Muscle layer of colon (tissue), 2 donors: Measurements from ENCODE around the gene EHBP1.
"Not testable (repeated sequence)": the region's sequence is repeated elsewhere in the genome, so short reads cannot be mapped to it uniquely, and the experiment has no call there.

Experiments
- H3K27ac ChIP-seq: one replicate; pipeline ENCODE4 v1.7.0; 2013; ENCODE audit warnings: low read depth, mild to moderate bottlenecking, low read length, moderate library complexity
- H3K27me3 ChIP-seq, 2 donors: one replicate each; pipeline ENCODE4 v1.7.0; 2013; ENCODE audit warnings: low read length in 2 of 2, mild to moderate bottlenecking in 2 of 2; ENCODE audit not compliant: insufficient read depth in 2 of 2, control insufficient read depth in 1 of 2
- H3K36me3 ChIP-seq: one replicate; pipeline ENCODE4 v1.7.0; 2013; ENCODE audit warnings: mild to moderate bottlenecking, low read length; ENCODE audit not compliant: insufficient read depth
- H3K4me1 ChIP-seq: one replicate; pipeline ENCODE4 v1.7.0; 2013; ENCODE audit warnings: mild to moderate bottlenecking, low read length; ENCODE audit not compliant: insufficient read depth
- H3K4me3 ChIP-seq, 2 donors: one replicate each; pipeline ENCODE4 v1.7.0; 2013; ENCODE audit warnings: low read length in 2 of 2, low read depth in 1 of 2, mild to moderate bottlenecking in 1 of 2, moderate library complexity in 1 of 2
- H3K9ac ChIP-seq: one replicate; pipeline ENCODE4 v1.7.0; 2013; ENCODE audit warnings: low read length
- H3K9me3 ChIP-seq: one replicate; pipeline ENCODE4 v1.7.0; 2013; ENCODE audit warnings: mild to moderate bottlenecking, low read length
- donor health status: abdominal sarcoma.
- donor health status: Adenocarcinoma of cecum.

Gene EHBP1

DNA sequence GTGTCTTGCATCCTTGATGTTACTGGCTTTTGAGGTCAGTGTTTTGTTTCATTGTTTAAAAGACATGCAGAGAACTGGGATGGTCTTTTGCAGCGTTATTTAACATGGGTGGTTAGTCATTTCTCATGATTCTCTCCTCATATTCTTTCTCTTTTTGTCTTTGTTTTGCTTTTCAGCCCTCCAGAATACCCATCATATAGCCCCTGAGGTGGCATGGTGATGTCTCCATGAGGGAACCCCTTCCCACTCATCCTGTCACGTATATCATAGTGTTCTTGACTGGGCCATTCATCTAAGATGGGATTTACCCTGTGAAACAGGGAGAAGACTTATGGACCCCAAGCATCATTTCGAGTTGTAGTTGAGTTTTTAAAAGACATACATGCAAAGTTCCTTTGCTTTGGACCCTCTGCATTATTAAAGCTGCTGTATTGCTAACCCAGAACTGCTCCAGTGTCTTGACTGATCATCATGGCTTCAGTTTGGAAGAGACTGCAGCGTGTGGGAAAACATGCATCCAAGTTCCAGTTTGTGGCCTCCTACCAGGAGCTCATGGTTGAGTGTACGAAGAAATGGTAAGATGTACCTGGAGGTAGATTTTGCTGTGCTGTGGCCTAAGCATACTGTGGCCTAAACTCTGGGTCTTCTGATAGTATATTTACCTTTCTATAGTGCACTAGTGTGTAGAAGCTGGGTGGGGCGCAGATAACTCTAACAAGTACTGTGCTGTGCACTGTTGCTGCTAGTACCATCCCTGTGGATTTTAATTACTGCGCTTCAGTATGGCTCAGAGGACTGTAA lies 1.4 kb downstream of the EHBP1 start:
- no peaks in the 10 kb centered on the region for H3K27me3 ChIP-seq
- H3K4me3 ChIP-seq, result peak overlapping the region; percentile 45 to 79
- H3K4me1 ChIP-seq, result peaks cover 46% of the 10 kb centered on the region
- H3K9ac ChIP-seq, result peak overlapping the region; percentile 68
- no peaks in the 10 kb centered on the region for H3K36me3 ChIP-seq
- no peaks in the 10 kb centered on the region for H3K9me3 ChIP-seq
- H3K27ac ChIP-seq, result peak overlapping the region; percentile 93

DNA sequence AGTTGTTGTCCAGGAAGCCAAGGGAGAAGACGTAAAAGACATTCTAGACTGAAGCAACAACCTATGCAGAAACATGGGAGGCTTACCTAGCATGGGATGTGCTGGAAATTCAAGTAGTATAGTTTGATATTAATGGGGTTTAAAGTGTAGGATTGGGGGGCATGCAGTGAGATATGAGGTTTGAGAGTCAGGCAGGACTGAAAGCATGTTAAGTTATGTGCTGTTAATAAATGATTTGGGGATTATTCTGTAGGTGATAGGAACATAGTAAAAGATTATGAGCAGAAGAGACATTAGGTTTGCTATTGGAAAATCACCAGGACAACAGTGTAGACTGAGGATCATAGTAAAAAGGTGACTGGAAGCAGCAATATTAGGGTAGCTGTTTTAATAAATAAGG lies 3.2 kb downstream of the EHBP1 start:
- Histone ChIP-seq H3K9ac (no peak overlapping the region), H3K4me3 (peak overlapping the region; percentile 17 to 79), H3K27me3 (no peaks in the 10 kb centered on the region), H3K36me3 (no peaks in the 10 kb centered on the region), H3K9me3 (no peaks in the 10 kb centered on the region), H3K4me1 (peaks cover 49% of the 10 kb centered on the region), H3K27ac (no peak overlapping the region)

DNA sequence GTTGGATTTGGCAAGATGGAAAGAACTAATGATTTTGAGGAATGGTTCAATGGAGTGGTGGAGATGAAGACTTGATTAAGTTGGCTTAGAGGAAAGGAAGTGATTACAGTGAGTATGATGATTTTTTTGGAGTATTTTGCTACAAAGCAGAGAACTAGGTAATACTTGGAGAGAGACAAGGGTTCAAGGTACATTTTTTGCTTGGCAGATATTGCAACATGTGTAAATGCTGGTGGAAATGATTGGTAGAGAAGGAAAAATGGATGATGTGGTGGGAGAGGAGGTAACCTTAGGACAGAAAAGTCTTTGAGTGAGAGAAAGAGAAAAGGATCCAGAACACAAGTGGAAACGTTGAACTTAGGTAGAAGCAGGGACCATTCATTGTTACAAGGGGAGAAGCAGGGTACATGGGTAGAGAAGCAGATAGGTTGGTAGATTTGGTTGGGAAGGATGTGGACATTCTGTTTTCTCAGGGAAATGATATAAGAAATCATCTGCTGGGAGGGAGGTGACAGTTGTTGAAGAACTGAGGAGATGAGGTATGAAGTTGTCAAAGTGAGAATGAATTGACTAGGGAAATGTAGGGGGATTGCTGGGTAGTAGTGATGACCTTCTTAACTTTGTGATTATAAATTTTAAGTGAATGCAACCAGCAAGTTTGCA lies 6.5 kb downstream of the EHBP1 start:
- Histone ChIP-seq H3K9ac (no peak overlapping the region), H3K27me3 (no peaks in the 10 kb centered on the region), H3K4me3 (peak overlapping the region in 1 of 2 donors; percentile 33), H3K36me3 (no peaks in the 10 kb centered on the region), H3K4me1 (peaks cover 48% of the 10 kb centered on the region), H3K27ac (no peak overlapping the region), H3K9me3 (no peaks in the 10 kb centered on the region)

DNA sequence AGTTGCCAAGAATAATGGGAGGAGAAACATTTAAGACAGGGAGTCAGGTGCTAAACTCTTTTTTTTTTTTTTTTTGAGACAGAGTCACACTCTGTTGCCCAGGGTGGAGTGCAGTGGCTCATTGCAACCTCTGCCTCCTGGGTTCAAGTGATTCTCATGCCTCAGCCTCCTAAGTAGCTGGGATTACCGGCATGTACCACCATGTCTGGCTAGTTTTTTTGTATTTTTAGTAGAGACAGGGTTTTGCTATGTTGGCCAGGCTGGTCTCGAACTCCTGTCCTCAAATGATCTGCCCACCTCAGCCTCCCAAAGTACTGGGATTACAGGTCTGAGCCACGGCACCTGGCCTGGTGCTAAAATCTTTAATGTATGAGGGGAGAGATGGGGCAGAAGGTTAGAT lies 7.7 kb downstream of the EHBP1 start:
- H3K27me3 ChIP-seq, H3K9ac ChIP-seq, H3K4me3 ChIP-seq, H3K36me3 ChIP-seq, H3K27ac ChIP-seq, H3K9me3 ChIP-seq: not testable (repeated sequence)
- peaks cover 42% of the 10 kb centered on the region for H3K4me1 ChIP-seq

DNA sequence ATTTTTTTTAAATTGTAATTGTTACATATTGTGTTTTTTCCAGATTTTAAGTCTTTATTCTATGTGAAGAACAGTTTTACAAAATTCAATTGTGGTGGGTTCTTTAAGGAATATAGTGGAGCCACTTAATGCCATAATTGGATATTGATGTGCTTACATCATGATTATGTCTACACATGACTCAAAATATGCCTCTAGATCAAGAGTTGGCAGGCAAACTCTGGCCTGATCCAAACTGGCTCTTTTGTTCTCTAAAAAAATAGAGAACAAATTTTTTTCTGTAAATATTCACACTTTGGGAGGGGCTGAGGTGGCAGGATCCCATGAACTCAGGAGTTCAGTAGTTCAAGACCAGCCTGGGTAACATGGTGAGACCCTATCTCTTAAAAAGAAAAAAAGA lies 8.3 kb downstream of the EHBP1 start:
- Histone ChIP-seq H3K27ac (no peak overlapping the region), H3K4me1 (peaks cover 39% of the 10 kb centered on the region), H3K4me3 (no peak overlapping the region), H3K27me3 (no peaks in the 10 kb centered on the region), H3K36me3 (no peaks in the 10 kb centered on the region), H3K9me3 (no peaks in the 10 kb centered on the region), H3K9ac (no peak overlapping the region)

DNA sequence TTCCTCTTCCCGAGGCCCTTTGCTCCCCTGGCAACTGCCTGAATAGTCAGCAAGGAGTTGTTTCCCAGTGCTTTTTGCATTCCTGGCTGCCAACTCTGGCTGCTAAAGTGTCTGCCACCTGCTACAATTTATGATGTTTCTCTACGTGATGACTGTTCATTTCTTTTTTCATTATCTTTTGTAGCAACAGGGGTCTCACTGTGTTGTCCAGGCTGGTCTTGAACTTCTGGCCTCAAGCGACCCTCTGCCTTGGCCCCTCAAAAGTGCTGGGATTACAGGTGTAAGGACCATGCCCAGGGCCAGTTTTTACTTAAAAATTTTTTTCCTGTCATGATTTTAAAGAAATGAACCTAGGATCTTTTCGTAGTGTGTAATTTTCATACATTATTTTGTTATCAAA lies 11.3 kb downstream of the EHBP1 start:
- H3K9me3 ChIP-seq, result no peaks in the 10 kb centered on the region
- no peak overlapping the region for H3K4me3 ChIP-seq
- no peaks in the 10 kb centered on the region for H3K27me3 ChIP-seq
- H3K27ac ChIP-seq, result no peak overlapping the region
- no peaks in the 10 kb centered on the region for H3K36me3 ChIP-seq
- H3K4me1 ChIP-seq, result peaks cover 31% of the 10 kb centered on the region
- no peak overlapping the region for H3K9ac ChIP-seq

DNA sequence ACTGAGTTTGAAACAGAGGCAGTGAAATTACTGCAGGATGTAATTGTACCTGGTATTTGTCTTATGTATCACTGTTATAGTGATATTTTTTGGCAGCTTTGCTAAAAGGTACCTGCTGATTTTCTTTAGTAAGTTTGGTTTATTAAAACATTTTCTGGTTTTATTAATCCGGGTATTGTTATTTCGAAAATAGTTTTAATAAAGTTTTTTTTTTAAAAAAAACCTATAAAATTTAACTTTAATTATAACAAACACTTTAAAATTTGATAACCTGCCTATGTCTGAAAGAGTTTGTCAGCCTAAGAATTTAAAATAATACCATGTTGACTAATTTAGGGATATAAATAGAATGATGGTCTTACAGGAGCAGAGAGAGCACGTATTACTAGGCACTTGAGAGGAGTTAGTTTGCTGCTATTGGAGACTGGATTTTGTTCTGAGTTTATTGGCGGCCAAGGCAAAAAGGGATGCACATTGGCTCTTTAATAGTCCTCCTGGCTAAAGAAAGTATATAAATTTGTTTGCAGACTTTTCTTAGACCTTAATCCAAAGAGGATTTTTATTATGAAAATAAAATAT lies 12.1 kb downstream of the EHBP1 start:
- no peak overlapping the region for H3K4me3 ChIP-seq
- H3K9me3 ChIP-seq, result no peaks in the 10 kb centered on the region
- no peaks in the 10 kb centered on the region for H3K36me3 ChIP-seq
- no peak overlapping the region for H3K27ac ChIP-seq
- H3K4me1 ChIP-seq, result peaks cover 23% of the 10 kb centered on the region
- H3K27me3 ChIP-seq, result no peaks in the 10 kb centered on the region
- no peak overlapping the region for H3K9ac ChIP-seq

DNA sequence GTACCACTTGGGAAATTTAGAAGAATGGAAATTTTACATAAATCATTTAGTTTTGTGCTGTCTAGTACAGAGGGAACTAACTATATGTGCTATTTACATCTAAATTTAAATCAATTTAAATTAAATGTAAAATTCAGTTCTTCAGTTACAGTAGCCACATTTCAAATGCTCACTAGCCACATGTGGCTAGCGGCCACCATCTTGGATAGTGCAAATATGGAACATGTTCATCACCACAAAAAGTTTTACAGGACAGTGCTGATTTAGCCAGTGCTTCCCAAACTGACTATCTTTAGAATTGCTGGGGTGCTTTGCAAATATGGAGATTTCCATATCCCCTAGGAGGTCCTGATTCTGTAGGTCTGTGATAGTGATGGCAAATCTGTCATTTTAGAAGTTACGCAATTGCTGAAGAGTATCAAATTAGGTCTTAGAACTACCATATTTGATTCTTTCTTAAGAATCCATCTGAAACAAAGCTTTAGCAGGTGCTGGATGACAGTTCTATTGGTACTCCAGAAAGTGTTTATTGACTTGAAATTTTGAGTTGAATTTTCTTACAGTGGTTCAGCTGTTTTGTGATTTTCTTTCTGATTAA lies 12.8 kb downstream of the EHBP1 start:
- no peaks in the 10 kb centered on the region for H3K9me3 ChIP-seq
- no peaks in the 10 kb centered on the region for H3K27me3 ChIP-seq
- peaks cover 22% of the 10 kb centered on the region for H3K4me1 ChIP-seq
- no peak overlapping the region for H3K4me3 ChIP-seq
- H3K9ac ChIP-seq, result no peak overlapping the region
- no peaks in the 10 kb centered on the region for H3K36me3 ChIP-seq
- H3K27ac ChIP-seq, result no peak overlapping the region

DNA sequence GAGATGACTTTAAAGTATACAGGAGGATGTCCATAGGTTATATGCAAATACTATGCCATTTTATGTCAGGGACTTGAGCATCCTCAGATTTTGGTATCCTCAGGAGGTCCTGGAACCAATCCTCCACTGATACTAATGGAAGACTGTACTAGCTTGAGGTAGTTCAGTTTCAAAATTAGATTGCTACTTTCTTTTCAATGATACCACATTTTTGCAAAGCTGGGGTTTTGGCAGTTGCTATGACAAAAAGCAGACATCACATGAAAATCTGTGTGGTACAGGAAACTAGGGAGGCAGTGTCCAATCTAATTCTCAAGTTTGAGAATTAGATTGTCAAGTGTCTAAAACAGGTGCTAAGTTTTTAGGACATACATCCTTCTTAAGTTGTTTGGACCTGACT lies 14.2 kb downstream of the EHBP1 start:
- H3K27me3 ChIP-seq, result no peaks in the 10 kb centered on the region
- H3K36me3 ChIP-seq, result no peaks in the 10 kb centered on the region
- peaks cover 30% of the 10 kb centered on the region for H3K4me1 ChIP-seq
- no peaks in the 10 kb centered on the region for H3K9me3 ChIP-seq
- H3K9ac ChIP-seq, result no peak overlapping the region
- no peak overlapping the region for H3K27ac ChIP-seq
- H3K4me3 ChIP-seq, result no peak overlapping the region

DNA sequence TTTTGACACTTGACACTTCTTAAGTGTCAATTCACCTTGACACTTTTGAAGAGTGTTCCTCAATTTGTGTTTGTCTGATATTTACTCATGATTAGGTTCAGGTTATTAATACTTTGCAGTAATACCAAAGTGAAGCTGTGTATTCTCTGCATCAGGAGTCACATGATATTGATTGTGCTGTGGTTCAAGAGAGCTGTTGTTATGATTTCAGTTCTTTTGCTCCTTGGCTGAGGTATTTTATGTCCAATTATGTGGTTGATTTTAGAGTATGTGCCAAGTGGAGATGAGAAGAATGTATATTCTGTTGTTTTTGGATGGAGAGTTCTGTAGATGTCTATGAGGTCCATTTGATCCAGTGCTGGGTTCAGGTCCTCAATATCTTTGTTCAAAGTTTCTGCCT lies 17.2 kb downstream of the EHBP1 start:
- Histone ChIP-seq H3K27me3 (no peaks in the 10 kb centered on the region), H3K9me3 (no peaks in the 10 kb centered on the region), H3K36me3 (no peaks in the 10 kb centered on the region), H3K4me3 (no peak overlapping the region), H3K9ac (no peak overlapping the region), H3K27ac (no peak overlapping the region), H3K4me1 (peaks cover 39% of the 10 kb centered on the region)

DNA sequence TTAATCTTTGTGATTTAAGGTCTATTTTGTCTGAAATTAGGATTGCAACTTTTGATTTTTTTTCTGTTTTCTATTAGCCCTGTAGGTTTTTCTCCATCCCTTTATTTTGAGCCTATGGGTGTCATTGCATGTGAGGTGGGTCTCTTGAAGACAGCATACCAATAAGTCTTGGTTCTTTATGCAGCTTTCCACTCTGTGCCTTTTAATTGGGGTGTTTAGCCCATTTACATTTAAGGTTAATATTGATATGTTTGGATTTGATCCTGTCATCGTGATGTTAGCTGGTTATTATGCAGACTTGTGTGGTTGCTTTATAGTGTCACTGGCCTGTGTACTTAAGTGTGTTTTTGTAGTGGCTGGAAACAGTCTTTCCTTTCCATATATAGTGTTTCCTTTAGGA lies 17.7 kb downstream of the EHBP1 start:
- no peaks in the 10 kb centered on the region for H3K9me3 ChIP-seq
- no peak overlapping the region for H3K4me3 ChIP-seq
- no peaks in the 10 kb centered on the region for H3K36me3 ChIP-seq
- H3K4me1 ChIP-seq, result peaks cover 44% of the 10 kb centered on the region
- H3K27ac ChIP-seq, result no peak overlapping the region
- no peaks in the 10 kb centered on the region for H3K27me3 ChIP-seq
- H3K9ac ChIP-seq, result no peak overlapping the region
